ENCODE measurements around the gene PPIE. TPM values are rescaled to one million over a fixed set of nuclear protein-coding genes. Genes with fewer than 3 reads are reported as not detected.
"Not testable (repeated sequence)": the region's sequence is repeated elsewhere in the genome, so short reads cannot be mapped to it uniquely, and the experiment has no call there.

PPIE gene
- polyA plus RNA-seq, 1 donor (not counting 4 experiments of a cell fraction or from before 2014, with no cell fraction given) = 60.6 TPM

GRCh38 chr1:39761557-39762260 is 23.0 kb downstream of the PPIE start:
- FAIRE-seq (no peak), DNase-seq (ENCODE audit: low read depth, low spot score) (no peak)
- no peak for TF ChIP-seq CTCF (optimal IDR thresholded peaks at IDR 0.05 in 1 of 3, IDR thresholded peaks at IDR 0.05 in 1 of 3, conservative IDR thresholded peaks at IDR 0.05 in 1 of 3; ENCODE audit: extremely low read depth in 1 of 3, insufficient read depth in 2 of 3, low read length in 3 of 3)
- TF ChIP-seq EZH2 (IDR thresholded peaks at IDR 0.05; ENCODE audit: low read length) = no peak
- H3K36me3 ChIP-seq (ENCODE audit: control insufficient read depth in 2 of 2, extremely low read depth in 1 of 2, insufficient read depth in 2 of 2, low read length in 2 of 2) = peaks cover 1 to 5% of the 10 kb centered on the region in 2 experiments
- H3K9ac ChIP-seq (ENCODE audit: control insufficient read depth, extremely low read depth, insufficient read depth, low read length) = no peak overlapping the region
- dilution Hi-C loops (cut with MboI; ENCODE audit: extremely low pct_ligation_motif_present, low sequenced_read_pairs) = no loop called here
- H3K79me2 ChIP-seq (ENCODE audit: control insufficient read depth, insufficient read depth, low read length) = no peaks in the 10 kb centered on the region
- H3K9me1 ChIP-seq (ENCODE audit: control insufficient read depth, extremely low read depth, insufficient read depth, low read length) = no peaks in the 10 kb centered on the region
- H3K27me3 ChIP-seq (ENCODE audit: control insufficient read depth, extremely low read depth, insufficient read depth, low read length) = no peaks in the 10 kb centered on the region
- H3K4me2 ChIP-seq (ENCODE audit: control insufficient read depth, extremely low read depth, insufficient read depth, low read depth, low read length) = no peak overlapping the region
- no peak overlapping the region for H2AFZ ChIP-seq (ENCODE audit: control insufficient read depth, low read length)
- H3K4me1 ChIP-seq (ENCODE audit: control insufficient read depth, extremely low read depth, insufficient read depth, low read length) = no peaks in the 10 kb centered on the region
- no peak overlapping the region for H3K27ac ChIP-seq (ENCODE audit: control insufficient read depth, insufficient read depth, low read length)
- no peak overlapping the region for H3K4me3 ChIP-seq (ENCODE audit: control insufficient read depth in 2 of 3, extremely low read depth in 1 of 3, insufficient read depth in 2 of 3, low read depth in 1 of 3, low read length in 3 of 3)
- H3K9me3 ChIP-seq (ENCODE audit: control insufficient read depth, low read depth, low read length) = no peaks in the 10 kb centered on the region
- H4K20me1 ChIP-seq (ENCODE audit: control insufficient read depth, extremely low read depth, insufficient read depth, low read length) = no peaks in the 10 kb centered on the region

GRCh38 chr1:39762550-39763540 is 24.2 kb downstream of the PPIE start:
- no peaks in the 10 kb centered on the region for H4K20me1 ChIP-seq (ENCODE audit: control insufficient read depth, extremely low read depth, insufficient read depth, low read length)
- H3K4me2 ChIP-seq (ENCODE audit: control insufficient read depth, extremely low read depth, insufficient read depth, low read depth, low read length) = no peak overlapping the region
- no peak overlapping the region for H3K9ac ChIP-seq (ENCODE audit: control insufficient read depth, extremely low read depth, insufficient read depth, low read length)
- no peaks in the 10 kb centered on the region for H3K4me1 ChIP-seq (ENCODE audit: control insufficient read depth, extremely low read depth, insufficient read depth, low read length)
- no peaks in the 10 kb centered on the region for H3K79me2 ChIP-seq (ENCODE audit: control insufficient read depth, insufficient read depth, low read length)
- dilution Hi-C loops (cut with MboI; ENCODE audit: extremely low pct_ligation_motif_present, low sequenced_read_pairs) = no loop called here
- no peak for DNase-seq (ENCODE audit: low read depth, low spot score)
- H3K4me3 ChIP-seq (ENCODE audit: control insufficient read depth in 2 of 3, extremely low read depth in 1 of 3, insufficient read depth in 2 of 3, low read depth in 1 of 3, low read length in 3 of 3) = no peak overlapping the region
- H3K27ac ChIP-seq (ENCODE audit: control insufficient read depth, insufficient read depth, low read length) = no peak overlapping the region
- no peak overlapping the region for H2AFZ ChIP-seq (ENCODE audit: control insufficient read depth, low read length)
- no peaks in the 10 kb centered on the region for H3K9me3 ChIP-seq (ENCODE audit: control insufficient read depth, low read depth, low read length)
- peaks cover 1 to 2% of the 10 kb centered on the region in 2 experiments for H3K36me3 ChIP-seq (ENCODE audit: control insufficient read depth in 2 of 2, extremely low read depth in 1 of 2, insufficient read depth in 2 of 2, low read length in 2 of 2)
- no peak for FAIRE-seq
- TF ChIP-seq CTCF (optimal IDR thresholded peaks at IDR 0.05 in 1 of 3, IDR thresholded peaks at IDR 0.05 in 1 of 3, conservative IDR thresholded peaks at IDR 0.05 in 1 of 3; ENCODE audit: extremely low read depth in 1 of 3, insufficient read depth in 2 of 3, low read length in 3 of 3) = no peak
- TF ChIP-seq EZH2 (IDR thresholded peaks at IDR 0.05; ENCODE audit: low read length) = no peak
- H3K9me1 ChIP-seq (ENCODE audit: control insufficient read depth, extremely low read depth, insufficient read depth, low read length) = no peaks in the 10 kb centered on the region
- no peaks in the 10 kb centered on the region for H3K27me3 ChIP-seq (ENCODE audit: control insufficient read depth, extremely low read depth, insufficient read depth, low read length)

GRCh38 chr1:39763619-39764374 is 25.1 kb downstream of the PPIE start:
- H3K27ac ChIP-seq (ENCODE audit: control insufficient read depth, insufficient read depth, low read length); H3K9me1 ChIP-seq (ENCODE audit: control insufficient read depth, extremely low read depth, insufficient read depth, low read length); dilution Hi-C loops (cut with MboI; ENCODE audit: extremely low pct_ligation_motif_present, low sequenced_read_pairs); H3K4me3 ChIP-seq (ENCODE audit: control insufficient read depth in 2 of 3, extremely low read depth in 1 of 3, insufficient read depth in 2 of 3, low read depth in 1 of 3, low read length in 3 of 3); H3K27me3 ChIP-seq (ENCODE audit: control insufficient read depth, extremely low read depth, insufficient read depth, low read length); H2AFZ ChIP-seq (ENCODE audit: control insufficient read depth, low read length); H3K4me2 ChIP-seq (ENCODE audit: control insufficient read depth, extremely low read depth, insufficient read depth, low read depth, low read length); FAIRE-seq; H3K4me1 ChIP-seq (ENCODE audit: control insufficient read depth, extremely low read depth, insufficient read depth, low read length); H3K9ac ChIP-seq (ENCODE audit: control insufficient read depth, extremely low read depth, insufficient read depth, low read length); H4K20me1 ChIP-seq (ENCODE audit: control insufficient read depth, extremely low read depth, insufficient read depth, low read length); H3K36me3 ChIP-seq (ENCODE audit: control insufficient read depth in 2 of 2, extremely low read depth in 1 of 2, insufficient read depth in 2 of 2, low read length in 2 of 2); DNase-seq (ENCODE audit: low read depth, low spot score); H3K9me3 ChIP-seq (ENCODE audit: control insufficient read depth, low read depth, low read length); H3K79me2 ChIP-seq (ENCODE audit: control insufficient read depth, insufficient read depth, low read length): not testable (repeated sequence)
